HFF-Myc (cell line): Measurements from ENCODE around the gene TBCD.

Source experiments
- DNase-seq: peaks from one replicate; pipeline ENCODE4 v3.0.0-alpha.2; 2011; ENCODE audit warnings: low read depth; ENCODE audit errors: extremely low read depth
- H3K4me3 ChIP-seq: replicated peaks from 2 replicates; pipeline ENCODE4 v1.5.1; 2011; ENCODE audit warnings: low read depth, mild to moderate bottlenecking, control low read depth, low read length
- TF ChIP-seq, protein P1 (sequence below): IDR thresholded peaks from 2 replicates; pipeline ENCODE4 v1.5.1; 2012; ENCODE audit warnings: mild to moderate bottlenecking, low read depth, low read length, control low read depth; ENCODE audit errors: missing control alignments

Gene TBCD

GRCh38 chr17:82861393-82861775 is 109.5 kb downstream of the TBCD start:
- TF ChIP-seq, protein P1, sequence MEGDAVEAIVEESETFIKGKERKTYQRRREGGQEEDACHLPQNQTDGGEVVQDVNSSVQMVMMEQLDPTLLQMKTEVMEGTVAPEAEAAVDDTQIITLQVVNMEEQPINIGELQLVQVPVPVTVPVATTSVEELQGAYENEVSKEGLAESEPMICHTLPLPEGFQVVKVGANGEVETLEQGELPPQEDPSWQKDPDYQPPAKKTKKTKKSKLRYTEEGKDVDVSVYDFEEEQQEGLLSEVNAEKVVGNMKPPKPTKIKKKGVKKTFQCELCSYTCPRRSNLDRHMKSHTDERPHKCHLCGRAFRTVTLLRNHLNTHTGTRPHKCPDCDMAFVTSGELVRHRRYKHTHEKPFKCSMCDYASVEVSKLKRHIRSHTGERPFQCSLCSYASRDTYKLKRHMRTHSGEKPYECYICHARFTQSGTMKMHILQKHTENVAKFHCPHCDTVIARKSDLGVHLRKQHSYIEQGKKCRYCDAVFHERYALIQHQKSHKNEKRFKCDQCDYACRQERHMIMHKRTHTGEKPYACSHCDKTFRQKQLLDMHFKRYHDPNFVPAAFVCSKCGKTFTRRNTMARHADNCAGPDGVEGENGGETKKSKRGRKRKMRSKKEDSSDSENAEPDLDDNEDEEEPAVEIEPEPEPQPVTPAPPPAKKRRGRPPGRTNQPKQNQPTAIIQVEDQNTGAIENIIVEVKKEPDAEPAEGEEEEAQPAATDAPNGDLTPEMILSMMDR, result no peak

GRCh38 chr17:82862191-82862590 is 110.3 kb downstream of the TBCD start:
- DNase-seq, result no peak
- TF ChIP-seq, protein P1, result no peak
- H3K4me3 ChIP-seq, result no peak overlapping the region

More at GRCh38 chr17:82861393-82861775, 109.5 kb downstream of the TBCD start:
- no peak for DNase-seq
- no peak overlapping the region for H3K4me3 ChIP-seq

DNA sequence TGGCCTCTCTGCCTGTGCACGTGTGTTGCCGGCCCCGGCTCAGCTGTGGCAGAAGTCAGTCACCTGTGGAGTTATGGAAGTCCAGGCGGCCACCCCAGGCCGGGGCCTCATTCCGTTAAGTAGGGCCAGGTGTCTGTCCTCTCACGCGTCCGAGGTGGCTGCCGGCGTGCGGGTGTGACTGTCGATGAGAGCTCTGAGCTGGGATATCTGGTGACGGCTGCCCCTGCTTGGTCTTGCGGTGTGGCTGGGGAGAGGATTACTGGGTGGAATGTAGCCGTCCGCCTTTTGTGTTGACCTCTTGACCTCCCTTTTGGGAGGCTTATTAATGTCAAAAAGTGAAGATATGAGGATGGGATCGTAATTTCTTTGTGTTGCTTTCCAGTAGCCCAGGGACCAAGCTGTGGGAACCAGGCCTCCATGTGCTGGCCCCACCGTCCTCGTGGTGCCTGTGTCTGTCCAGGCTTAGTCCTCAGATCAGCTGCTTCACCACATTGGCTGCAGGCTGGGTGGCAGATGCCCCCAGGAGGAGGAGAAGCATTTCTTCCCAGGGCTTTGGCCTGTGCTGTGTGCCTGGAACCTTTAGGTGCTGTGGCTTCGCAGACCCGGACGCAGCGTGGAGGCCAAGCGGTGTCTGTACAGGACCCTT is 111.0 kb downstream of the TBCD start:
- TF ChIP-seq, protein P1, result no peak
- H3K4me3 ChIP-seq, result no peak overlapping the region
- DNase-seq, result no peak

- DNase-seq, result no peak
- TF ChIP-seq, protein P1, result no peak
- H3K4me3 ChIP-seq, result no peak overlapping the region
Measured at GRCh38 chr17:82863383-82863940, 111.6 kb downstream of the TBCD start.

- H3K4me3 ChIP-seq, result no peak overlapping the region
- TF ChIP-seq, protein P1, result no peak
- peak; percentile 78 for DNase-seq
Measured at GRCh38 chr17:82863941-82864712, 112.3 kb downstream of the TBCD start.

DNA sequence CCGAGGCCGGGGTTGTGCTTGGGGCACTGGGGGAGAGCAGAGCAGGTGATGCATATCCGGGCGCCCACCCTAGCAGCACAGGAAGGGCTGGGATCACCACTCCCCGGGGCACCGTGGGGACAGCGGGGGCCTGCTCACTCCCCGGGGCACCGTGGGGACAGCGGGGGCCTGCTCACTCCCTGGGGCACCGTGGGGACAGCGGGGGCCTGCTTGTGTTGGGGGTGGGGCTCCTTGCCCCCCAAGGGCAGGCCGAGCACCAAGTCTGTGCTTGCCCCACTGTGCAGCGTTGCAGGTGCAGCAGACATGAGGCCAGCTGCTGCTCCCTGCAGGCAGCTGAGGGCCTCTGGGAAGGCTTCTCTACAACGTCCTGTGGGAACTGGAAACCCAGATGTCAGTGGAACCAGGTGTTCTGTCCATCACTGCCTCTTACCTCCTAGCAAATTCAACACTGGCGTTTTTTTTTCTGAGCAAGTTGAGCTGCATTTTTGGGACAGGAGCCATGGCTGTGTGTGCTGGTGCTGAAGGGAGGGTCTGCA is 112.9 kb downstream of the TBCD start:
- no peak overlapping the region for H3K4me3 ChIP-seq
- no peak for DNase-seq

More for the DNA sequence above, 112.9 kb downstream of the TBCD start:
- TF ChIP-seq, protein P1, result no peak
